DMS153 treated with DMSO at 0.1 percent for 48 hours (cell line): ENCODE measurements around the gene VWA3A.
"Not testable (repeated sequence)": the region's sequence is repeated elsewhere in the genome, so short reads cannot be mapped to it uniquely, and the experiment has no call there.

Experiments
- DNase-seq: peaks from one replicate; lab custom pipeline; 2025; ENCODE audit not compliant: unreplicated experiment; lab: John Stamatoyannopoulos, UW

Gene VWA3A

GRCh38 chr16:22195695-22196558 lies 103.6 kb downstream of the VWA3A start:
- peak; percentile 84 for DNase-seq

GRCh38 chr16:22196559-22197168 lies 104.3 kb downstream of the VWA3A start:
- DNase-seq = not testable (repeated sequence)

GRCh38 chr16:22198547-22199293 lies 106.4 kb downstream of the VWA3A start:
- DNase-seq = no peak

GRCh38 chr16:22202261-22202637 lies 109.9 kb downstream of the VWA3A start:
- no peak for DNase-seq

GRCh38 chr16:22203091-22203490 lies 110.8 kb downstream of the VWA3A start:
- no peak for DNase-seq

GRCh38 chr16:22204091-22204655 lies 111.8 kb downstream of the VWA3A start:
- DNase-seq = no peak

GRCh38 chr16:22205577-22206012 lies 113.3 kb downstream of the VWA3A start:
- DNase-seq = no peak

- peak; percentile 92 for DNase-seq
These were observed 113.9 kb downstream of the VWA3A start, which contains the start of gene EEF2K for GRCh38 chr16:22206013-22206841. TSS of gene EEF2K (plus strand) at chr16:22206278. CDS start at chr16:22225730, 19,452 bp downstream.
